H1 (cell line): ENCODE measurements around the gene SULF2. TPM values are rescaled to one million over a fixed set of nuclear protein-coding genes. Genes with fewer than 3 reads are reported as not detected.

Source experiments
- CTCF ChIA-PET: fragments of 300-600 bp; sonication (Branson Sonifier 250); formaldehyde crosslinking; loops from one replicate; lab custom pipeline; 2021; ENCODE audit not compliant: partially characterized antibody; lab: Charles Lee
- POLR2A ChIA-PET: fragments of 300-600 bp; sonication (Branson Sonifier 250); formaldehyde crosslinking; loops from one replicate; lab custom pipeline; 2021; ENCODE audit warnings: inconsistent platforms; ENCODE audit not compliant: partially characterized antibody; lab: Charles Lee
- DNase-seq, 2 experiments: peaks; one replicate each; pipeline versions ENCODE4 v3.0.0 to v3.0.0-alpha.2; 2010 to 2022; ENCODE audit warnings: low spot score in 2 of 2, low read depth in 1 of 2, mixed read lengths in 1 of 2
- FAIRE-seq: peaks from 2 replicates; lab custom pipeline; 2011; peaks lifted over from hg19 to GRCh38; lab: Jason Lieb, UNC
- H2AFZ ChIP-seq: 2 replicates; pipeline ENCODE4 v1.8.1; 2012; ENCODE audit warnings: low read length, inconsistent platforms
- H2AK5ac ChIP-seq: 2 replicates; pipeline ENCODE4 v1.6.1; 2013; ENCODE audit warnings: low read depth, low read length
- H2BK120ac ChIP-seq: replicated peaks from 2 replicates; pipeline ENCODE3; 2013; ENCODE audit warnings: low read depth, low read length, inconsistent platforms
- H2BK12ac ChIP-seq: 2 replicates; pipeline ENCODE4 v1.6.1; 2013; ENCODE audit warnings: low read depth, low read length
- H2BK15ac ChIP-seq: 2 replicates; pipeline ENCODE4 v1.6.1; 2013; ENCODE audit warnings: low read length
- H2BK20ac ChIP-seq: 2 replicates; pipeline ENCODE4 v1.6.1; 2013; ENCODE audit warnings: low read length
- H2BK5ac ChIP-seq: 2 replicates; pipeline ENCODE4 v1.6.1; 2013; ENCODE audit warnings: low read depth, low read length
- H3K14ac ChIP-seq: 2 replicates; pipeline ENCODE4 v1.6.1; 2013; ENCODE audit warnings: inconsistent platforms; ENCODE audit not compliant: insufficient read length
- H3K18ac ChIP-seq: 2 replicates; pipeline ENCODE4 v1.6.1; 2013; ENCODE audit warnings: low read length; ENCODE audit errors: extremely low read depth
- H3K23ac ChIP-seq: 2 replicates; pipeline ENCODE4 v1.6.1; 2013; ENCODE audit warnings: inconsistent platforms; ENCODE audit not compliant: insufficient read length
- H3K23me2 ChIP-seq: 2 replicates; pipeline ENCODE4 v1.6.1; 2013; ENCODE audit warnings: low read depth, low read length
- H3K27ac ChIP-seq: 2 replicates; pipeline ENCODE4 v1.6.1; 2011; ENCODE audit warnings: low read depth, low read length, inconsistent platforms
- H3K27me3 ChIP-seq, 4 experiments: replicated peaks in 1 of 4; 1 replicate in 1 of 4; 2 replicates in 3 of 4; pipeline versions ENCODE4 v1.6.1 to v1.8.1; 2011 to 2013; ENCODE audit warnings: low read length in 3 of 4, mild to moderate bottlenecking in 3 of 4, inconsistent platforms in 2 of 4, mixed read lengths in 2 of 4, moderate library complexity in 1 of 4; ENCODE audit not compliant: control insufficient read depth in 3 of 4, insufficient read depth in 3 of 4; ENCODE audit errors: extremely low read depth in 1 of 4
- H3K36me3 ChIP-seq, 4 experiments: 2 replicates each; pipeline versions ENCODE4 v1.6.1 to v1.8.1; 2011 to 2013; ENCODE audit warnings: mild to moderate bottlenecking in 4 of 4, low read length in 3 of 4, moderate library complexity in 2 of 4, control low read depth in 1 of 4, inconsistent platforms in 1 of 4; ENCODE audit not compliant: insufficient read depth in 4 of 4, control insufficient read depth in 2 of 4
- H3K4ac ChIP-seq: replicated peaks from 2 replicates; pipeline ENCODE3; 2013; ENCODE audit warnings: low read length, low read depth, mixed read lengths, inconsistent platforms; ENCODE audit not compliant: insufficient read length
- H3K4me1 ChIP-seq, 4 experiments: replicated peaks in 1 of 4; 1 replicate in 1 of 4; 2 replicates in 3 of 4; pipeline versions ENCODE4 v1.6.1 to v1.8.1; 2011 to 2013; ENCODE audit warnings: low read length in 3 of 4, inconsistent platforms in 2 of 4, mixed read lengths in 1 of 4; ENCODE audit not compliant: insufficient read depth in 4 of 4, control insufficient read depth in 3 of 4
- H3K4me2 ChIP-seq, 2 experiments: 2 replicates each; pipeline versions ENCODE4 v1.6.1 to v1.8.1; 2011 to 2013; ENCODE audit warnings: low read depth in 2 of 2, low read length in 2 of 2, control low read depth in 1 of 2, inconsistent platforms in 1 of 2, mild to moderate bottlenecking in 1 of 2; ENCODE audit not compliant: insufficient read depth in 1 of 2
- H3K4me3 ChIP-seq, 4 experiments: fragments of 200-600, 300-600 bp in 1 of 4; sonication (generic), shearing (Covaris generic), sonication (Bioruptor Twin) in 1 of 4; 2 replicates each; pipeline versions ENCODE4 v1.5.1 to v1.8.1; 2011 to 2016; ENCODE audit warnings: low read length in 4 of 4, low read depth in 3 of 4, control low read depth in 2 of 4, inconsistent platforms in 2 of 4, mild to moderate bottlenecking in 2 of 4, mixed read lengths in 1 of 4, moderate library complexity in 1 of 4; ENCODE audit not compliant: insufficient read depth in 2 of 4; ENCODE audit errors: extremely low read depth in 1 of 4
- H3K56ac ChIP-seq: replicated peaks from 2 replicates; pipeline ENCODE3; 2013; ENCODE audit warnings: low read depth, mild to moderate bottlenecking, mixed read lengths, low read length, inconsistent platforms; ENCODE audit not compliant: insufficient read length
- H3K79me1 ChIP-seq: 2 replicates; pipeline ENCODE4 v1.6.1; 2013; ENCODE audit warnings: low read depth, low read length, control low read depth
- H3K79me2 ChIP-seq, 2 experiments: 2 replicates each; pipeline versions ENCODE4 v1.6.1 to v1.8.1; 2012 to 2013; ENCODE audit warnings: low read length in 2 of 2, mild to moderate bottlenecking in 2 of 2, inconsistent platforms in 1 of 2; ENCODE audit not compliant: insufficient read depth in 2 of 2, control insufficient read depth in 1 of 2
- H3K9ac ChIP-seq, 4 experiments: replicated peaks in 1 of 4; 1 replicate in 1 of 4; 2 replicates in 3 of 4; pipeline versions ENCODE4 v1.6.1 to v1.8.1; 2011 to 2013; ENCODE audit warnings: low read depth in 3 of 4, low read length in 3 of 4, control low read depth in 2 of 4, mild to moderate bottlenecking in 2 of 4, moderate library complexity in 2 of 4, inconsistent platforms in 1 of 4; ENCODE audit errors: extremely low read depth in 1 of 4
- H3K9me3 ChIP-seq, 2 experiments: 2 replicates each; pipeline versions ENCODE4 v1.6.1 to v1.8.1; 2012 to 2013; ENCODE audit warnings: mild to moderate bottlenecking in 2 of 2, moderate library complexity in 2 of 2, control low read depth in 1 of 2, inconsistent platforms in 1 of 2, low read depth in 1 of 2, low read length in 1 of 2, mixed read lengths in 1 of 2; ENCODE audit not compliant: insufficient read depth in 2 of 2
- H4K20me1 ChIP-seq, 2 experiments: replicated peaks in 1 of 2; 2 replicates each; pipeline versions ENCODE3 to v1.8.1; 2011 to 2013; ENCODE audit warnings: inconsistent platforms in 2 of 2, low read length in 2 of 2, mild to moderate bottlenecking in 1 of 2; ENCODE audit not compliant: insufficient read depth in 2 of 2, control insufficient read depth in 1 of 2
- H4K5ac ChIP-seq: 2 replicates; pipeline ENCODE4 v1.6.1; 2013; ENCODE audit warnings: low read length, low read depth, mixed read lengths, inconsistent platforms; ENCODE audit not compliant: insufficient read length
- H4K8ac ChIP-seq: 2 replicates; pipeline ENCODE4 v1.8.0; 2013; ENCODE audit warnings: mild to moderate bottlenecking, moderate library complexity, low read length, inconsistent platforms; ENCODE audit not compliant: insufficient read depth; ENCODE audit errors: extremely low read depth
- H4K91ac ChIP-seq: replicated peaks from 2 replicates; pipeline ENCODE3; 2013; ENCODE audit warnings: low read length, mixed read lengths, inconsistent platforms; ENCODE audit not compliant: insufficient read length
- BCL11A ChIP-seq, 2 experiments: IDR thresholded peaks; one replicate each; pipeline ENCODE4 v1.6.1; 2011; ENCODE audit warnings: low read depth in 2 of 2, low read length in 2 of 2, mild to moderate bottlenecking in 2 of 2
- CEBPB ChIP-seq: IDR thresholded peaks from 2 replicates; pipeline ENCODE4 v1.6.1; 2012; ENCODE audit warnings: low read depth, low read length
- CHD1 ChIP-seq: IDR thresholded peaks from 2 replicates; pipeline ENCODE4 v1.6.1; 2012; ENCODE audit warnings: low read depth, low read length, improper control_type of control experiment
- CREB1 ChIP-seq: IDR thresholded peaks from 2 replicates; pipeline ENCODE4 v1.6.1; 2012; ENCODE audit warnings: inconsistent platforms
- NANOG ChIP-seq: IDR thresholded peaks from 2 replicates; pipeline ENCODE4 v1.6.1; 2011; ENCODE audit warnings: low read length, low read depth, mild to moderate bottlenecking, inconsistent platforms; ENCODE audit not compliant: insufficient read depth, poor library complexity, severe bottlenecking
- RBBP5 ChIP-seq: IDR thresholded peaks from 2 replicates; pipeline ENCODE4 v1.7.1; 2012; ENCODE audit warnings: low read depth, mild to moderate bottlenecking, inconsistent platforms, low read length, moderate library complexity, borderline replicate concordance
- SAP30 ChIP-seq: fragments of 300-600 bp; sonication (generic); IDR thresholded peaks from 2 replicates; pipeline ENCODE4 v1.7.1; 2012; ENCODE audit warnings: low read length, moderate library complexity, mild to moderate bottlenecking, inconsistent platforms; ENCODE audit not compliant: insufficient read depth, insufficient replicate concordance
- SIN3A ChIP-seq, 2 experiments: IDR thresholded peaks in 1 of 2; conservative IDR thresholded peaks in 1 of 2; 2 replicates each; pipeline ENCODE4 v1.6.1; 2011 to 2012; ENCODE audit warnings: low read length in 2 of 2, improper control_type of control experiment in 1 of 2, low read depth in 1 of 2, mild to moderate bottlenecking in 1 of 2
- SP2 ChIP-seq: IDR thresholded peaks from 2 replicates; pipeline ENCODE4 v1.6.1; 2012; ENCODE audit warnings: mild to moderate bottlenecking, low read length, inconsistent platforms
- WGBS, 2 experiments: shearing (Covaris generic) in 1 of 2; methylation state at CpG; one replicate each; pipeline versions ENCODE4 v1.1.6 to v1.1.7; 2013 to 2015; ENCODE audit warnings: low lambda C conversion rate in 2 of 2, mixed read lengths in 2 of 2, inconsistent platforms in 1 of 2, low coverage in 1 of 2, missing lambda C conversion rate in 1 of 2; ENCODE audit not compliant: insufficient replicate concordance in 2 of 2, insufficient coverage in 1 of 2, insufficient read length in 1 of 2; ENCODE audit errors: extremely low coverage in 1 of 2, missing lambda C conversion rate in 1 of 2; 5-methylcytosine and 5-hydroxymethylcytosine counted together
- polyA plus RNA-seq, 7 experiments: library from polyadenylated mRNA; depleted of rRNA in 3 of 7; stranded (reverse) in 5 of 7; unstranded in 2 of 7; fragments of >200 nt in 5 of 7; fragments of 200-250 nt in 2 of 7; gene quantifications; 1 replicate in 5 of 7; 2 replicates in 1 of 7; 4 replicates in 1 of 7; pipeline versions ENCODE4 v1.2.1 to v1.2.3, GENCODE V29; 2011 to 2013; ENCODE audit warnings: missing spikeins in 2 of 7, mixed read lengths in 2 of 7
- total RNA-seq: library from RNA; stranded (reverse); fragmentation: NEBNext Ultra II Directional; extraction: Animal tissue kit (Norgen Biotek cat#: 25700); gene quantifications from 2 replicates; pipeline ENCODE4 v1.2.1, GENCODE V29; 2021
- TF ChIP-seq, protein P1 (sequence below), 3 experiments: IDR thresholded peaks; 1 replicate in 2 of 3; 2 replicates in 1 of 3; pipeline versions ENCODE4 v1.5.1 to v1.6.1; 2011; ENCODE audit warnings: low read length in 3 of 3, mild to moderate bottlenecking in 3 of 3, inconsistent platforms in 2 of 3, low read depth in 1 of 3, moderate library complexity in 1 of 3; ENCODE audit not compliant: insufficient read depth in 1 of 3; ENCODE audit errors: control extremely low read depth in 1 of 3

Gene SULF2
- total and polyA plus RNA-seq, 2 of the 8 experiments (the other 6 are each of a cell fraction or from before 2014, with no cell fraction given): 15.7 to 28.2 TPM

DNA sequence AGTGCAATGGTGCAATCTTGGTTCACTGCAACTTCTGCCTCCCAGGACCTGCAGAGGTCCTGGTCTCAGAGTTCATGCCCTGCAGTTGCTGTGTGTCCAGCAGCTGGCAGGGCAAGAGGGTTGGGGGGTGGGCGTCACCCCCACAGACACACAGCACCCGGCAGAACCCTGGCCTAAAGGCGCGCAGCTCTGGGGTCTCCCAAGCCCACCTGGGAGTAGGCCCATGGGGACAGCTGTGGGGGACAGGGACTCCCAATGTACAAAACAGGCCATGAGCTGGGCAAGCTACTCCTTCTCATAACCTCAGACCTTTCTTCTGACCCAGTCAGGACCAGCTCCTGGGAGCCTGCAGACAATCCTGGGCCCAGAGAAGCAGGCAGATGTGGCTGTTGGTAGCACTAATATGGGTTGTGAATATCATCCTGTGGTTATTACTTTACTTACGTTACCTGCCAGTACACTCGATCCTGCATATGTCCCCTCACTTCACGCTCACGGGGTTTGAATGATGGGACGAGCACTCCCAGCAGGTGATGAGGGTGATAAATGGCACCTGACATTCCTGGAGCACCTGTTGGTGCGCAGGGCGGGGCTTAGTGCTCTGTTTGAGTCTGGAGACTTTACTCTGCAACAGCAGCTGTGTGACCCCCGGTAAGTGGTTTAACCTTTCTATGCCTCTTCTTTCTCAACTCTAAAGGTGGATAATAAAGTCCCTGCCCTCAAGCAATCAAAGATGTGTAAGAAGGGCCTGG is 39.9 kb upstream of the SULF2 start:
- WGBS, 2 experiments: 89% methylated on average over 12 of the region's 12 CpGs; no CpG with 5 or more reads in 1 of the 2 experiments
- Histone ChIP-seq H3K4me2 (no peak overlapping the region), H3K14ac (no peak overlapping the region), H3K9ac (no peak overlapping the region), H3K56ac (no peak overlapping the region), H3K23me2 (no peaks in the 10 kb centered on the region), H3K9me3 (no peaks in the 10 kb centered on the region), H3K27me3 (no peaks in the 10 kb centered on the region), H3K23ac (no peak overlapping the region), H3K4ac (no peak overlapping the region), H2BK15ac (no peak overlapping the region; the same call in 1 of the 2 replicates), H3K4me1 (no peaks in the 10 kb centered on the region; a peak in 1 of 7 replicates), H3K4me3 (no peak overlapping the region), H2BK5ac (no peak overlapping the region), H3K36me3 (no peaks in the 10 kb centered on the region), H3K79me2 (no peaks in the 10 kb centered on the region), H4K20me1 (no peaks in the 10 kb centered on the region), H2BK20ac (no peak overlapping the region), H3K18ac (no peak overlapping the region; the same call in 1 of the 2 replicates), H2AK5ac (no peak overlapping the region), H2AFZ (no peak overlapping the region), H2BK12ac (no peak overlapping the region), H4K8ac (no peak overlapping the region), H2BK120ac (no peak overlapping the region), H3K27ac (no peak overlapping the region), H4K5ac (no peak overlapping the region), H4K91ac (no peak overlapping the region), H3K79me1 (no peaks in the 10 kb centered on the region)
- FAIRE-seq (no peak), DNase-seq (no peak)
- POLR2A ChIA-PET: no interaction called here
- CTCF ChIA-PET: no interaction called here
- TF ChIP-seq SAP30: no peak
- no peak for TF ChIP-seq CREB1
- TF ChIP-seq CEBPB: no peak
- no peak for TF ChIP-seq RBBP5
- TF ChIP-seq NANOG: no peak
- TF ChIP-seq, protein P1, sequence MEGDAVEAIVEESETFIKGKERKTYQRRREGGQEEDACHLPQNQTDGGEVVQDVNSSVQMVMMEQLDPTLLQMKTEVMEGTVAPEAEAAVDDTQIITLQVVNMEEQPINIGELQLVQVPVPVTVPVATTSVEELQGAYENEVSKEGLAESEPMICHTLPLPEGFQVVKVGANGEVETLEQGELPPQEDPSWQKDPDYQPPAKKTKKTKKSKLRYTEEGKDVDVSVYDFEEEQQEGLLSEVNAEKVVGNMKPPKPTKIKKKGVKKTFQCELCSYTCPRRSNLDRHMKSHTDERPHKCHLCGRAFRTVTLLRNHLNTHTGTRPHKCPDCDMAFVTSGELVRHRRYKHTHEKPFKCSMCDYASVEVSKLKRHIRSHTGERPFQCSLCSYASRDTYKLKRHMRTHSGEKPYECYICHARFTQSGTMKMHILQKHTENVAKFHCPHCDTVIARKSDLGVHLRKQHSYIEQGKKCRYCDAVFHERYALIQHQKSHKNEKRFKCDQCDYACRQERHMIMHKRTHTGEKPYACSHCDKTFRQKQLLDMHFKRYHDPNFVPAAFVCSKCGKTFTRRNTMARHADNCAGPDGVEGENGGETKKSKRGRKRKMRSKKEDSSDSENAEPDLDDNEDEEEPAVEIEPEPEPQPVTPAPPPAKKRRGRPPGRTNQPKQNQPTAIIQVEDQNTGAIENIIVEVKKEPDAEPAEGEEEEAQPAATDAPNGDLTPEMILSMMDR (IDR thresholded peaks at IDR 0.05; ENCODE audit: control extremely low read depth in 1 of 3, insufficient read depth in 1 of 3, low read depth in 1 of 3, low read length in 3 of 3): no peak
- TF ChIP-seq SIN3A (conservative IDR thresholded peaks at IDR 0.05 in 1 of 2, IDR thresholded peaks at IDR 0.05 in 1 of 2; ENCODE audit: low read depth in 1 of 2, low read length in 2 of 2): no peak
- TF ChIP-seq SP2: no peak
- no peak for TF ChIP-seq CHD1
- no peak for TF ChIP-seq BCL11A (IDR thresholded peaks at IDR 0.05; ENCODE audit: low read depth in 2 of 2, low read length in 2 of 2)
